Upper lobe of left lung (tissue), 6 donors: ENCODE results near the gene XPO6. TPM values are rescaled to one million over a fixed set of nuclear protein-coding genes. Genes with fewer than 3 reads are reported as not detected.

ENCODE experiments used
- ATAC-seq, 2 donors: fragments of 200-7000 bp; cut with Tn5 transposase; one replicate each; pipeline ENCODE4 v1.9.1; 2022; ENCODE audit warnings: mild to moderate bottlenecking in 2 of 2, moderate library complexity in 2 of 2; ENCODE audit not compliant: low FRiP score in 2 of 2
- DNase-seq, 2 donors: peaks; one replicate each; pipeline ENCODE4 v3.0.0-alpha.2; 2019 to 2020
- H3K27ac ChIP-seq, 4 donors: fragments of 200-600 bp; sonication (generic); one replicate each; pipeline ENCODE4 v1.5.1; 2016 to 2019
- H3K27me3 ChIP-seq, 4 donors: fragments of 200-600 bp; sonication (generic); one replicate each; pipeline ENCODE4 v1.5.1; 2017 to 2019
- H3K36me3 ChIP-seq, 4 donors: fragments of 200-600 bp; sonication (generic); one replicate each; pipeline ENCODE4 v1.5.1; 2016 to 2019
- H3K4me1 ChIP-seq, 4 donors: fragments of 200-600 bp; sonication (generic); one replicate each; pipeline ENCODE4 v1.5.1; 2018 to 2019
- H3K4me3 ChIP-seq, 4 donors: fragments of 200-600 bp; sonication (generic); one replicate each; pipeline ENCODE4 v1.5.1; 2017 to 2019; ENCODE audit warnings: mild to moderate bottlenecking in 2 of 4, moderate library complexity in 1 of 4
- H3K9me3 ChIP-seq, 4 donors: fragments of 200-600 bp; sonication (generic); one replicate each; pipeline ENCODE4 v1.5.1; 2018 to 2019
- EP300 ChIP-seq, 4 donors: sonication (generic); formaldehyde crosslinking; IDR thresholded peaks; one replicate each; pipeline ENCODE4 v1.5.1; 2017; ENCODE audit warnings: antibody characterized with exemption in 4 of 4, control low read depth in 2 of 4
- POLR2A ChIP-seq, 4 donors: fragments of 450-650 bp; IDR thresholded peaks; one replicate each; pipeline ENCODE4 v1.5.1; 2016 to 2017; ENCODE audit warnings: antibody characterized with exemption in 4 of 4, mild to moderate bottlenecking in 2 of 4
- POLR2AphosphoS5 ChIP-seq, 2 donors: sonication (generic); formaldehyde crosslinking; IDR thresholded peaks; one replicate each; pipeline ENCODE4 v1.5.1; 2017; ENCODE audit warnings: antibody characterized with exemption in 2 of 2
- WGBS, 2 donors: methylation state at CpG; one replicate each; pipeline ENCODE4 v1.1.5; 2017 to 2018; 5-methylcytosine and 5-hydroxymethylcytosine counted together
- total RNA-seq, 6 donors: library from RNA; depleted of rRNA in 4 of 6; stranded (reverse); fragments of >200 nt in 4 of 6; gene quantifications; one replicate each; pipeline versions ENCODE4 v1.1.0 to v1.2.1, GENCODE V29; 2016 to 2021
- TF ChIP-seq, protein P1 (sequence below), 6 experiments: fragments of 450-650 bp in 4 of 6; fragments of 200-600 bp in 2 of 6; sonication (generic) in 2 of 6; IDR thresholded peaks; one replicate each; pipeline ENCODE4 v1.5.1; 2016 to 2019; ENCODE audit warnings: antibody characterized with exemption in 6 of 6
- donor health status: DM: no; HTN: no; CAD: no; lungs with moderate emphysema.
- donor health status: DM: no; HTN: yes; CAD: no; lungs with severe emphysema.

Gene XPO6
- total RNA-seq, 6 donors from 2014 or later, result 95.5 to 256 (median 129) TPM

DNA sequence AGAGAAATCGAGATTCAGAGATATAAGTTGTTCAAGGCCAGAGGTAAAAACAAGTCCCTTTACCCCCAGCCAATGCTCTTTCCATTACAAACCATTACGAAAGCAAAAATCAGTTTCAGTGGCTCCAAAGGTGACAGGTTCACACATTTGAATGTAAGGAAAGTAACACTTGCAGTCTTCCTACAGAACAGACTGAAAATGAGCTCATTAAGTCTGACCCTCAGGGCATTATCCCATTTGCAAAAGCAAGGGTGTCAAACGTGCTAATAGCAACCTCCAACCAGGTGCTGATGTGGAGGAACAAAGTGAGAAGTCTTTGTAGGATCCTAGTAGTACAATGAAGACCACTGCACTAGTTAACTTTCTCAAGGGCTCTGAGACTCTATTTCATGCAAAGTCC lies 65.2 kb downstream of the XPO6 start:
- TF ChIP-seq EP300 (IDR thresholded peaks at IDR 0.05), result no peak
- TF ChIP-seq, protein P1, sequence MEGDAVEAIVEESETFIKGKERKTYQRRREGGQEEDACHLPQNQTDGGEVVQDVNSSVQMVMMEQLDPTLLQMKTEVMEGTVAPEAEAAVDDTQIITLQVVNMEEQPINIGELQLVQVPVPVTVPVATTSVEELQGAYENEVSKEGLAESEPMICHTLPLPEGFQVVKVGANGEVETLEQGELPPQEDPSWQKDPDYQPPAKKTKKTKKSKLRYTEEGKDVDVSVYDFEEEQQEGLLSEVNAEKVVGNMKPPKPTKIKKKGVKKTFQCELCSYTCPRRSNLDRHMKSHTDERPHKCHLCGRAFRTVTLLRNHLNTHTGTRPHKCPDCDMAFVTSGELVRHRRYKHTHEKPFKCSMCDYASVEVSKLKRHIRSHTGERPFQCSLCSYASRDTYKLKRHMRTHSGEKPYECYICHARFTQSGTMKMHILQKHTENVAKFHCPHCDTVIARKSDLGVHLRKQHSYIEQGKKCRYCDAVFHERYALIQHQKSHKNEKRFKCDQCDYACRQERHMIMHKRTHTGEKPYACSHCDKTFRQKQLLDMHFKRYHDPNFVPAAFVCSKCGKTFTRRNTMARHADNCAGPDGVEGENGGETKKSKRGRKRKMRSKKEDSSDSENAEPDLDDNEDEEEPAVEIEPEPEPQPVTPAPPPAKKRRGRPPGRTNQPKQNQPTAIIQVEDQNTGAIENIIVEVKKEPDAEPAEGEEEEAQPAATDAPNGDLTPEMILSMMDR (IDR thresholded peaks at IDR 0.05), result no peak
- TF ChIP-seq POLR2A (IDR thresholded peaks at IDR 0.05), result no peak
- no peak for TF ChIP-seq POLR2AphosphoS5 (IDR thresholded peaks at IDR 0.05)
- H3K9me3 ChIP-seq, result no peaks in the 10 kb centered on the region

GRCh38 chr16:28145796-28146195 lies 66.0 kb downstream of the XPO6 start:
- WGBS, 2 donors, result 78 to 93% methylated on average over 2 of the region's 2 CpGs
- H3K4me1 ChIP-seq, result peaks cover 0 to 23% (median 6%) of the 10 kb centered on the region in 4 donors
- no peak for DNase-seq
- TF ChIP-seq POLR2A (IDR thresholded peaks at IDR 0.05), result no peak
- TF ChIP-seq, protein P1 (IDR thresholded peaks at IDR 0.05), result no peak
- TF ChIP-seq EP300 (IDR thresholded peaks at IDR 0.05), result no peak
- no peak for TF ChIP-seq POLR2AphosphoS5 (IDR thresholded peaks at IDR 0.05)
- no peak overlapping the region for H3K4me3 ChIP-seq
- no peaks in the 10 kb centered on the region for H3K9me3 ChIP-seq
- peaks cover 7 to 68% (median 23%) of the 10 kb centered on the region in 4 donors for H3K36me3 ChIP-seq
- H3K27ac ChIP-seq, result peak overlapping the region; percentile 21 to 82 (median 53)
- no peak for ATAC-seq
- H3K27me3 ChIP-seq, result no peaks in the 10 kb centered on the region

More for the DNA sequence above, 65.2 kb downstream of the XPO6 start:
- WGBS, 2 donors, result 94 to 95% methylated on average over 3 of the region's 3 CpGs
- DNase-seq (no peak), ATAC-seq (no peak)
- H3K4me3 ChIP-seq, result no peak overlapping the region
- peaks cover 0 to 22% (median 2%) of the 10 kb centered on the region in 4 donors for H3K4me1 ChIP-seq
- peak overlapping the region in 3 of 4 donors; percentile 51 to 82 (median 55) for H3K27ac ChIP-seq
- H3K27me3 ChIP-seq, result no peaks in the 10 kb centered on the region
- peaks cover 12 to 75% (median 29%) of the 10 kb centered on the region in 4 donors for H3K36me3 ChIP-seq

DNA sequence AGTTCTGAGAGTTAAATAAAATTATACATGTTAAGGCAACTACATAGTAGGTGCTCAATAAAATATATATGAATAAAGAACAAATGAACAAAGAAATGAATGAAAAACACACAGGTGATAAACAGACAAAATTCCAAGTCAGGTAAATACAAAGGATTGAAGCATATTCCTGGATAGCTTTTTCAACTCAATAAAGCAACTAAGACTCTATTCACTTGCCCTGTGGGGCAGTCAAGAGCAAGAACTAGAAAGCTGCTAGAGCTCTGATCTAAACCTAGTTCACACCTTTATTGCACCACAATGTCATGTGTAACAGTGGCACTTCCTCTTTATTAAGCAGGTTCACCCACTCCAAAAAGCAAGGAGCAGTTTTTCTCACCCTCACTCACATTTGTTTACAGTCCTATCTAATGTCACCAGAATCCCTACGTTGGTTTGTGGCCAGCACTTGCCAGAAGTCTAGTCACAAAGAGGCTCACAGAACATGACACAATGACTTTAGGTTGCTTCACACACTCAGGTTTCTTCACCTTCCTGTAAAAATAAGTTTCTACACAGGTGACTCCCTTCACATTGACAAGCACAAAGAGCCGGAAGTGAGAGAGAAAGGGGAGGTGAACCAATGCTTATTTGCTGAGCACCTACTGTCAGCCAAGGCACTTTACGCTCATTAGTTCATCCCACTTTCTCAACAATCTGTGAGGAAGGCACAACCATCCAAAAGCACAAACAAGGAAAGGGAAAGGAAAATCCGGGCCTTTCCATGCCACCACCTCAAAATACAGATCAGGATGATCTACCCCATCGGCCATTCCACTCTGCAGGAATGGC lies 70.8 kb downstream of the XPO6 start:
- Histone ChIP-seq H3K27me3 (no peaks in the 10 kb centered on the region), H3K27ac (peak overlapping the region; percentile 82 to 85 (median 84)), H3K36me3 (peaks cover 0 to 27% (median 0%) of the 10 kb centered on the region in 4 donors), H3K4me3 (no peak overlapping the region), H3K9me3 (no peaks in the 10 kb centered on the region), H3K4me1 (peaks cover 0 to 29% (median 8%) of the 10 kb centered on the region in 4 donors)
- peak in 1 of 2 donors; percentile 85 for DNase-seq
- WGBS, 2 donors, result 57 to 72% methylated on average over 5 of the region's 5 CpGs
- peak; percentile 72 to 87 for ATAC-seq
- peak; percentile 76 to 81 for TF ChIP-seq POLR2AphosphoS5 (IDR thresholded peaks at IDR 0.05)
- no peak for TF ChIP-seq POLR2A (IDR thresholded peaks at IDR 0.05)
- TF ChIP-seq EP300 (IDR thresholded peaks at IDR 0.05), result peak in 2 of 4 donors; percentile 40 to 84
- TF ChIP-seq, protein P1 (IDR thresholded peaks at IDR 0.05), result peak in 4 of 6 experiments; percentile 14 to 37 (median 30)

DNA sequence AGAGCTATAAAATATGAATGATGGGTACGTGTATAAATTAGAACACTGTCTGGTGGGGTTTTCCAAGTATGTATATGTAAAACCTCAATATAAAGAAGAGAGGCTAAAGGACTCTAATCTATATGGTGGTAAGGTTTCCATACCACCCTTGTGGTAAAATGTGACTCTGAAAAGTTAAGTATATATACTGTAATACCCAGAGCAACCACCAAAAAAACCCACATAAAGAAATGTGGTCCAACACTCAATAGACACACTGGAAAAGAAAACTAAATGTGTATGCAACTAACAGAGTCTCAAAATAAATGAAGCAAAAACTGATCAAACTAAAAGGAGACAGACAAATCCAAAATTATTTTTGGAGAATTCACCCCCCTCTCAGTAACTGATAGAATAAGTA lies 72.2 kb downstream of the XPO6 start:
- DNase-seq (no peak), ATAC-seq (no peak)
- 82 to 94% methylated on average over 1 of the region's 1 CpG for WGBS, 2 donors
- no peak overlapping the region for H3K4me3 ChIP-seq
- peak overlapping the region in 2 of 4 donors; percentile 82 to 84 for H3K27ac ChIP-seq
- peaks cover 0 to 22% (median 8%) of the 10 kb centered on the region in 4 donors for H3K4me1 ChIP-seq
- TF ChIP-seq, protein P1 (IDR thresholded peaks at IDR 0.05), result peak in 3 of 6 experiments; percentile 5 to 13 (median 11)
- TF ChIP-seq POLR2AphosphoS5 (IDR thresholded peaks at IDR 0.05), result no peak
- no peaks in the 10 kb centered on the region for H3K27me3 ChIP-seq
- H3K36me3 ChIP-seq, result peaks cover 0 to 27% (median 7%) of the 10 kb centered on the region in 4 donors
- no peaks in the 10 kb centered on the region for H3K9me3 ChIP-seq
